GM21717 (cell line): ENCODE results near the gene FBXO27.
"Not testable (repeated sequence)": the region's sequence is repeated elsewhere in the genome, so short reads cannot be mapped to it uniquely, and the experiment has no call there.

Experiments used
- ATAC-seq: cut with Tn5 transposase; IDR thresholded peaks from one replicate; pipeline ENCODE4 v1.9.1; 2021; ENCODE audit warnings: mild to moderate bottlenecking, moderate library complexity; ENCODE audit not compliant: unreplicated experiment

FBXO27 gene

GRCh38 chr19:39032063-39032918 lies at the start of gene FBXO27:
FBXO27 (minus strand) TSS chr19:39032549; CDS start chr19:39032227, 322 bp downstream.
- ATAC-seq: no peak

- no peak for ATAC-seq
These were observed 48.1 kb upstream of the FBXO27 start for GRCh38 chr19:39080431-39080830.

GRCh38 chr19:39078436-39079200 lies 46.3 kb upstream of the FBXO27 start:
- ATAC-seq: no peak

GRCh38 chr19:39077323-39077722 lies 45.0 kb upstream of the FBXO27 start:
- ATAC-seq: no peak

- ATAC-seq: no peak
These were observed 42.6 kb upstream of the FBXO27 start for GRCh38 chr19:39074942-39075341.

- no peak for ATAC-seq
These were observed 41.9 kb upstream of the FBXO27 start for GRCh38 chr19:39074205-39074692.

GRCh38 chr19:39070888-39071287 lies 38.5 kb upstream of the FBXO27 start:
- ATAC-seq: no peak

- not testable (repeated sequence) for ATAC-seq
These were observed 35.9 kb upstream of the FBXO27 start for GRCh38 chr19:39068259-39068658.

GRCh38 chr19:39067104-39067503 lies 34.8 kb upstream of the FBXO27 start:
- no peak for ATAC-seq

GRCh38 chr19:39065928-39066327 lies 33.6 kb upstream of the FBXO27 start:
- ATAC-seq: no peak

GRCh38 chr19:39064405-39064804 lies 32.1 kb upstream of the FBXO27 start:
- ATAC-seq: no peak

- no peak for ATAC-seq
These were observed 27.8 kb upstream of the FBXO27 start for GRCh38 chr19:39060171-39060570.

GRCh38 chr19:39059302-39059701 lies 27.0 kb upstream of the FBXO27 start:
- ATAC-seq: no peak

- no peak for ATAC-seq
These were observed 25.3 kb upstream of the FBXO27 start for GRCh38 chr19:39057615-39058014.

GRCh38 chr19:39054091-39054470 lies 21.7 kb upstream of the FBXO27 start:
- no peak for ATAC-seq

GRCh38 chr19:39053276-39054090 lies 21.1 kb upstream of the FBXO27 start:
- ATAC-seq: no peak

- no peak for ATAC-seq
These were observed 20.5 kb upstream of the FBXO27 start for GRCh38 chr19:39052846-39053245.

GRCh38 chr19:39052243-39052746 lies 19.9 kb upstream of the FBXO27 start:
- ATAC-seq: no peak

- ATAC-seq: no peak
These were observed 14.7 kb upstream of the FBXO27 start for GRCh38 chr19:39047073-39047472.

GRCh38 chr19:39046037-39046821 lies 13.9 kb upstream of the FBXO27 start:
- ATAC-seq: no peak
